GM18502 (cell line): ENCODE measurements around the gene UPF1.
"Not testable (repeated sequence)": the region's sequence is repeated elsewhere in the genome, so short reads cannot be mapped to it uniquely, and the experiment has no call there.

ENCODE experiments used
- ATAC-seq: cut with Tn5 transposase; IDR thresholded peaks from one replicate; pipeline ENCODE4 v1.9.1; 2021; ENCODE audit warnings: mild to moderate bottlenecking; ENCODE audit not compliant: unreplicated experiment, poor library complexity

The UPF1 gene

DNA sequence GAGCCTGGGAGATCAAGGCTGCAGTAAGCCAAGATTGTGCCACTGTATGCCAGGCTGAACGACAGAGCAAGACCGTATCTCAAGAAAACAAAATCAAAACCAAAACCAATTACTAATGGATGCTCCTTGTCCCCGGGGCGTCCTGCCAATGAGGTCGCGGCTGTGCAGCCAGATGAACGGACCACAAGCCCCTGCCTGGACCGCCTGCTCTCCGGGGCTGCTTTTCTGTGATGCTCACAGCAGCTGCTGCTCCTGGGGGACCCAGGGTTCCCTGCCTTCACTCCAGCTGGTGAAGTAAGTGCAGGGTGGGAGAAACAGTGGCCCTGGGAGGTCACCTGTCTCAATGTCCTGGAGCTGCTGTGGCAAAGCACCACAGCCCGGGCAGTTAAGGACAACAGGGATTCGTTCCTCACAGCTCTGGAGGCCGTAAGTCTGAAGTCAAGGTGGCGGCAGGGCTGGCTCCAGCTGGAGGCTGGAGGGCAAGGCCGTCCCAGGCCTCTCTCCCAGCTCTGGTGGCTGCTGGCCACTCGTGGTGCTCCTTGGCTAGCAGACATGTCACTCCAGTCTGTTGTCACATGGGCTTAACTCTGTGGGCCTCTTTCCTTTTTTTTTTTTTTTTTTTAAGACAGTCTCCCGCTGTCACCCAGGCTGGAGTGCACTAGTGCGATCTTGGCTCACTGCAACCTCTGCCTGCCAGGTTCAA lies 77.3 kb downstream of the UPF1 start:
- no peak for ATAC-seq

DNA sequence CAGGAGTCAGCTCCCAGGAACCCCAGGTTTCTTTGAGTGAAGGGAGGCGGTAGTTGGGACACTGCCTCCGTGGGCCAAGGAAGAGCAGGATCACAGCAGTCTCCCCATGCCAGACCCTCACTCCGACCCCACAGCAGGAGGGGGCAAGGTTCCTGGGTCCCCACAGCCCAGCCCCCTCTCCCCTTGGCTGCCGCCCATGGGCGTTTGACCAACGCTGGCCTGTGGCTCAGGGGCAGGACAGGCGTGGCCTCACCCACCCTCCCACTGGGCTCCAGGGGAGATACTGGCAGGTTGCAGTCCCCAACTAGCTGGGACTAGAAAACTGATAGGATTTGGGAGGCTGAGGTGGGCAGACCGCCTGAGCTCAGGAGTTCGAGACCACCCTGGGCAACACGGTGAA lies 78.3 kb downstream of the UPF1 start:
- no peak for ATAC-seq

DNA sequence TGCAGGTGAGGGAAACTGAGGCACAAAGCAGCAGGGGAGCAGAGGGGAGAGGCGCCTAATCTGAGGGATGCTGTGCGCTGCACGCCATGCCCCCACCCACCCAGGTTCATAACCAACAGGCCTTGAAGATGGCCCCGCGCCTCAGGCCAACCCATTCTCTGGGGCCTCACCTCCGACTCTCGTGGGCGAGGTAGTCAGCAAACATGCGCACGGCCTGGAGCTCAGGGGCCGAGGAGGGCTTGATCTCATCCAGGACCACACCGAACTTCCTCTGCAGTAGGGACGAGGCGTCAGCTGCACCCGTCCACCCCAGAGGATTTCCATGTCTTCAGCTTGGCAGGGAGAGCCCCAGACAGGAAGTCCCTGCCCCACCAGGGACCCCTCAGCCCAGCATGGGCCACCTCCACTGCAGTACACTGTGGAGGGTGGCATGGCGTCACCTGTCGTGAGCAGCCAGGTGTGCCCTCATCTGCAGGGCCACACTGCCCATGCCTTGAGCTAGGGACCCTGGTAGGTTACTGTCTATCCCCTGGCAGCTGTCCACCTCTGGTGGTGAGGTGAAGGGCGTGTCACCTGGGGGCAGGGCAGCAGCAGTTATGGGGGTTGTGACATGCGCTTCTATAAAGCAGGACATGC lies 79.2 kb downstream of the UPF1 start:
- ATAC-seq = no peak

DNA sequence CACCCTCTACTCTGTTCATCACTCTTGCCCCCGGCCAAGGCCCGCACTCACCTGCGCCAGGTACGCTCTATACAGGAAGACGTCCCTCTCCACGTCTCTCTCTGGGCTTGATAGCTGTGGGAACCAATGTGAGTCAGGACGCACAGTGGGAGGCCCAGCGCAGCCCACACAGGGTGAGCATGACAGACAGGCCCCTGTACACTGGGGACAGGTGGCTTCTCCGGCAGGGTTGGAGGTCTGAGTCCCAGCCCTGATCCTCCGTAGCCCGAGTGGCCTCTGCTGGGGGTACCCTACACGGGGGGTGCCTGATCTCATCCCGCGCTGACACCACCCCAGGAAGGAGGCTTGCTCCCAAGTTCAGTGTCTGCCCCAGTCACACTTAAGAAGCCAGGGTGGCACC lies 81.2 kb downstream of the UPF1 start:
- no peak for ATAC-seq

DNA sequence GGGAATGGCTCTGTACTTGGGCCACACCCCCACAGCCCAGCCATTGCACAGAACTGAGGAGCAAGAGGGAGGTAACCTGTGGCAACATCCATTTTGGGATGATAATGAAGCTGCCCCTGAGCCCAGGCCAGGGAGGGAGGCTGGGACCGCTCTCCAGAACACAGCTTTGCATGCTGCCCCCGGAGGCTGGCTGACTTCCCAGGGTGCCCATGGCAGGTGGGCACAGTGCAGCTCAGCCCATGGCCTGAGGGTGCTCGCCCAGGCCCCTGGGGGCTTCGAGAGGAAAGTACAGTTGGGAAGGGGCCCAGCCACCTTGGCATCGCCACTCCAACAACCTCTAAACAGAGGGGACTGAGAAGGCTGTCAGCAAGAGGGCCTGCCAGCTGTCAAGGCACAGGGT lies 81.7 kb downstream of the UPF1 start:
- no peak for ATAC-seq

DNA sequence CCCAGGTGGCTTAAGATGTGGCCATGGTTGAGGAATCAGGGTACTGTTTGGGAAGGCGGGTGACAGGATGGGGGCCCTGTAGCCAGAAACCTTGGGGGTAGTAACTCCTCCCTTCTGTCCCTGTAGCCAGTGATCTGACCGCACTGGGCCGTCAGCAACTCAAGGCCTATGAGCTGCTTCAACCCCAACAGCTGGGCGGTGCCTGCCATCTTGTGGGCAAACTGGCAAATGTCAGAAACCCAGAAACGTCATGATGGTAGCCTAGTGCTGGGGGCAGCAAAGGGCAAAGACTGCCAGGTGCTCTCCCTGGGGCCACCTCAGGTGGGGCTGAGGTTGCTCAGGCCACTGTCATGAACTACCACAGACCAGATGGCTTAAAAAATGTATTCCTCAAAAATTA lies 83.9 kb downstream of the UPF1 start:
- ATAC-seq = no peak

DNA sequence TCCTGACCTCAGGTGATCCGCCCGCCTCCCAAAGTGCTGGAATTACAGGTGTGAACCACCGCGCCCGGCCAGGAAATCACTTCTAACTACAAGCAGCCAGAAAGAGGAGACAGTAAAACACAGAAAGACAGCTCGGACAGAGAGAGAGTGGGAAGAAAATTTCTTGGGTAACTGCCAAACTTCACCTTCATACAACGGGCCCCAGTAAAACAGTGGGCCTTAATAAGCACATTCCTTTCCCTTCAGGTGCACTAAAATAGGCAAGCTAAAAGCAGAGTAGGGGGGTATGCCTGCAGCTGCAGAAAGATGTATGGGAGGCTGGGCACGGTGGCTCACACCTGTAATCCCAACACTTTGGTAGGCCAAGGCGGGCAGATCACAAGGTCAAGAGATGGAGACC lies 85.8 kb downstream of the UPF1 start:
- not testable (repeated sequence) for ATAC-seq
